AG10803 (cell line): ENCODE data around the gene WDR48.

Source experiments
- DNase-seq: peaks from one replicate; pipeline ENCODE4 v3.0.0; 2010; ENCODE audit warnings: low read depth
- H3K4me3 ChIP-seq: 2 replicates; pipeline ENCODE4 v1.5.1; 2011; ENCODE audit warnings: mild to moderate bottlenecking, low read length, control low read depth
- CTCF ChIP-seq: conservative IDR thresholded peaks from 2 replicates; pipeline ENCODE4 v1.5.1; 2011; ENCODE audit warnings: mild to moderate bottlenecking, low read length, control low read depth, inconsistent platforms

The WDR48 gene

GRCh38 chr3:39112113-39112512 is 60.3 kb downstream of the WDR48 start:
- TF ChIP-seq CTCF: no peak
- DNase-seq: no peak
- H3K4me3 ChIP-seq: no peak overlapping the region

GRCh38 chr3:39112535-39112934 is 60.7 kb downstream of the WDR48 start:
- DNase-seq: no peak
- TF ChIP-seq CTCF: no peak
- H3K4me3 ChIP-seq: no peak overlapping the region

GRCh38 chr3:39113291-39113690 is 61.5 kb downstream of the WDR48 start:
- DNase-seq: no peak
- no peak overlapping the region for H3K4me3 ChIP-seq
- no peak for TF ChIP-seq CTCF

- no peak for DNase-seq
- no peak for TF ChIP-seq CTCF
- H3K4me3 ChIP-seq: no peak overlapping the region
Observed at GRCh38 chr3:39114456-39114855, 62.6 kb downstream of the WDR48 start.

GRCh38 chr3:39115870-39116269 is 64.1 kb downstream of the WDR48 start:
- TF ChIP-seq CTCF: no peak
- H3K4me3 ChIP-seq: no peak overlapping the region
- DNase-seq: no peak

- DNase-seq: no peak
- no peak for TF ChIP-seq CTCF
- H3K4me3 ChIP-seq: no peak overlapping the region
Observed at GRCh38 chr3:39118079-39118478, 66.3 kb downstream of the WDR48 start.

- DNase-seq: no peak
- H3K4me3 ChIP-seq: no peak overlapping the region
- TF ChIP-seq CTCF: no peak
Observed at GRCh38 chr3:39118931-39119660, 67.3 kb downstream of the WDR48 start.
